HG03457 (cell line): ENCODE results near the gene C16orf87.

Source experiments
- ATAC-seq: cut with Tn5 transposase; IDR thresholded peaks from one replicate; pipeline ENCODE4 v1.9.1; 2021; ENCODE audit warnings: moderate number of reproducible peaks; ENCODE audit not compliant: unreplicated experiment

The C16orf87 gene

DNA sequence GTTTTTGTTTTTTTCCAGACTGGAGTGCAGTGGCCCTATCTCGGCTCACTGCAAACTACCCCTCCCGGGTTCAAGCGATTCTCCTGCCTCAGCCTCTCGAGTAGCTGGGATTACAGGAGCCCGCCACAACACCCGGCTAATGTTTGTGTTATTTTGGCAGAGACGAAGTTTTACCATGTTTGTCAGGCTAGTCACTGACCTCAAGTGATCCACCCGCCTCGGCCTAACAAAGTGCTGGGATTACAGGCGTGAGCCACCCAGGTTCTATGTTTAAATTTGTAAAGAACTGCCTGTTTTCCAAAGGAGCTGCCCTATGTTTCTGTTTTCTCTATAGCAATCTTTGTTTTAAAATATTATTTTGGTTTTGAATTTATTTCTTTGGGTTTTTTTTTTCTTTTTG is 13.8 kb upstream of the C16orf87 start:
- no peak for ATAC-seq

DNA sequence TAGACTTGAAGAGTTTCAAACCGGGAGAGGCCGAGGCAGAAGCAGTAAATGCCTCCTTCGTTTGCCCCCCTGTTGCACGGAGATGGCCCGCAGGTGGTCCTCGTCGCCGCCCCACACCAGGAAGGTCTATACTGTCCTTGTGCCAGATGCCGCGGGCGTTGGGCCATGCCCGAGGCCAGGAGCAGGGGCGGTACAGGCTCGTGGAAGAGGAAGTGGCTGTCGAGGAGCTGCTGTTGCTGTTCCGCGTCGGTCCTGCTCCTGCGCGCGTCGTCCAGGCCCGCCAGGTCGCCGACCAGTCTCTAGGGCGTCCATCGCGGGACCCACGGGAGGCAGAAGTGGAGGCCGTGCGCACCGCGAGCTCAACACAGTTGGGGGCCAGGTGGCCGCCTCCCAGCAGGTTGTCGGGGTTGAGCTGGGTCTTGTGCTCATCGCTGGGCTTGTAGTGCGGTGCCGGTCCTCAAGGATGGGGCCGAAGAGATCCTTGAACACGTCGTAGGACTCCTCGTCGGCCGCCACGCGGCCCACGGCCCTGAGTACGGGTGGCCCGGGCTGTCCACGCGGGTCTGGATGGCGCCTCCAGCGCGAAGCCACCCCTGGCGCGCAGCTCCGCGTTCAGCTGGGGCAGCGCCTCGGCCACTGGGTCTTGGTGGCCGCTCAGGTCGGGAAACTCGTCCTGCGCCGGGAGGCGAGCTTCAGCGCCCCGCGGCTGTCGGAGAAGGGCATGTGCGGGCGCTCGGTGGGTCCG is 13.1 kb upstream of the C16orf87 start:
- no peak for ATAC-seq

DNA sequence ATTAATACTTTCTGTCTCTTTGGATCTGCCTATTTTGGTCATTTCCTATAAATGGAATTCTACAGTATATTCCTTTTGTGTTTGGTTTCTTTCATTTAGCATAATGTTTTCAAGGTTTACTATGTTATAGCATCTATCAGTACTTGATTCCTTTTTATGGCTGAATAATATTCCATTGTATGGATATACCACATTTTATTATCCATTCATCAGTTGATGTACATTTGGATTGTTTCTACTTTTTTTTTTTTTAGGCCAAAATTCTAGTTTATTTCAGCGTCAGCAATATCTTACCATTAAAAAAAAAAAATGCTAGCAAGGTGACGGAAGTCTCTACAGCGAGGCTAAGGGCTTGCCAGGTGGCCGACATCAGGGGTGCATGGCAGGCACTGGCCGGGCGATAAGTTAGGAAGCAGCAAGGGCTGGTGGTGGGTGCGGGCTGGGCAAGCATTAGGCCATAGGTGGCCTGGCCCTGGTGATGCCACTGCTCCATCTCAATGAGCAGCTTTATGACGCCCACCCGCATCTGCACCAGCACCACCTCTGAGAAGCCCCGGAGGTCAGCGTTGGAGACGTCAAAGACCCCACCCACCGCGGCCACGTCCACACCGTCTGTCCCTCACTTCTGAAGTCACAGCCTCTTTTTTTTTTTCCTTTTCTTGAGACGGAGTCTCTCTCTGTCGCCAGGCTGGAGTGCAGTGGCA is 11.4 kb upstream of the C16orf87 start:
- no peak for ATAC-seq

DNA sequence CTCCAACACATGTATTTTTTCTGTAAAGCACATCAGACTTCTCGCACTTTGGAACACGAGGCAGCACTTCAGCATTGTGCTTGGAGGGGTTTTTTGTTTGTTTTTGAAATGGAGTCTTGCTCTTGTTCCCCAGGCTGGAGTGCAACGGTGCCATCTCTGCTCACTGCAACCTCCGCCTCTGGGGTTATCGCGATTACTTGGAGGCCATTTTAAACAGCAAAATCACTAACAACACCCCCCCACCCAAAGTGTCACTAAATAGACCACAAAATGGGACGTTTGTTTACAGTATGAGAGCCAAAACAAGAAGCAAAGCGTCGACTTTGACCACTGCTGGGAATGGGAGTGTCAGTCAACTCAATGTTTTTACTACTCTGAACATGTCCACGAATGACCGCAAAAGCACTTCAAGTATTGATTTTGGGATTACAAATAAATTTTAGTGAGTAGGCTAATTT is 9.0 kb upstream of the C16orf87 start:
- no peak for ATAC-seq

DNA sequence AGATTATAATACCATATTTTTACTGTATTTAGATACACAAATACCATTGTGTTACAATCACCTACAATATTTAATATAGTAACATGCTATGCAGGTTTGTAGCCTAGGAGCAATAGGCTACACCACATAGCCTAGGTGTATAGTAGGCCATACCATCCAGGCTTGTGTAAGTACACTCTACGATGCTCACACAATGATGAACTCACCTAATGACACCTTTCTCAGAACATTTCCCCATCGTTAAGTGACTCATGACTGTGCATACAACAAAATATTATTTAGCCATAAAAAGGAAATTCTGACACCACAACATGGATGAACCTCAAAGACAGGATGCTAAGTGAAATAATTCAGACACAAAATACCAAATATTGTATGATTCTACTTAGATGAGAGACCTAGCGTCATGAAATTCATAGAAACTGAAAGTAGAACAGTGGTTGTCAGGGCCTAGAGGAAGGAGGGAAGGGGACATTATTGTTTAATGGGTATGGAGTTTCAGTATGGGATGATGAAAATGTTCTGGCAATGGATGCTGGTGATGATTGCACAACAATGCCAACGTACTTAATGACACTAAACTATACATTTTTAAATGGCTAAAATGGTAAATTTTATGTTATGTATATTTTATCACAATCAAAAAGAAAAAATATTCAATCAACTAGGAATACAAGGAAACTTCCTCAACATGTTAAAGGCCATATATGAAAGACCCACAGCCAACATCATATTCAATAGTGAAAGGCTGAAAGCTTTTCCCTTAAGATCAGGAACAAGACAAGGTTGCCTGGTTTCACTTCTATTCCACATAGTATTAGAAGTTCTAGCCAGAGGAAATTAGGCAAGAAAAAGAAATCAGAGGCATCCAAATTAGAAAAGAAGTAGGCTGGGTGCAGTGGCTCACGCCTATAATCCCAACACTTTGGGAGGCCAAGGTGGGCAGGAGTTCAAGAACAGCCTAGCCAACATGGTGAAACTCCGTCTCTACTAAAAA is 5.9 kb upstream of the C16orf87 start:
- ATAC-seq = no peak

DNA sequence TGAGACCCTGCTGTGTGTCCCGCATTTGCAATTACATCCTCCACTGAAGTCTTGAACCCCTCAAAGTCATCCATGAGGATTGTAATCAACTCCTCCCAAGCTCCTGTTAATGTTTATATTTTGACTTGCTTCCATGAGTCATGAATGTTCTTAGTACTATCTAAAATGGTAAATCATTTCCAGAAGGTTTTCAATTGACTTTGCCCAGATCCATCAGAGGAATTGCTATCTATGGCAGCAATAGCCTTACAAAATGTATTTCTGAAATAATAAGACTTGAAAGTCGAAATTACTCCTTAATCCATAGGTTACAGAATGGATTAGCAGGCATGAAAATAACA is 2.5 kb upstream of the C16orf87 start:
- no peak for ATAC-seq

DNA sequence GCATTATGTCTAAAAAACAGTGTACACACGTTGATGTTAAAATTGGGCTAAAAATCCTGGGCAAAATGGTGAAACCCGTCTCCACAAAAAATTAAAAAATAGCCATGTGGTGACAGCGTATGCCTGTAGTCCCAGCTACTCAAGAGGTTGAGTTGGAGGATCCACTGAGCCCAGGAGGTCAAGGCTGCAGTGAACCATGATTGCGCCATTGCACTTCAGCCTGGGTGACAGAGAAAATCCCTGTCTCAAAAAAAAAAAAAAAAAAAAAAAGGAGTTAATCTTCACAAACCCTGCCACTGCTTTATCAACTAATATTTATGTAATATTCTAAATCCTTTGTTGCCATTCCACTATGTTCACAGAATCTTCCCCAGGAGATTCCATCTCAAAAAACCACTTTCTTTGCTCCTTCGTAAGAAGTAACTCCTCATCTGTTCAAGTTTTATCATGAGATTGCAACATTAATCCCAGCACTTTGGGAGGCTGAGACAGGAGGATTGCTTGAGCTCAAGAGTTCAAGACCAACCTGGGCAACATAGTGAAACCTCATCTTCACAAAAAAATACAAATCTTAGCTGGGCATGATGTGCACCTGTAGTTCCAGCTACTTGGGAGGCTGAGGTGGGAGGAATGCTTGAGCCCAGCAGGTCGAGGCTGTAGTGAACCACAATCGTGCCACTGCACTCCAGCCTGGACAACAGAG is 1.9 kb upstream of the C16orf87 start:
- no peak for ATAC-seq

DNA sequence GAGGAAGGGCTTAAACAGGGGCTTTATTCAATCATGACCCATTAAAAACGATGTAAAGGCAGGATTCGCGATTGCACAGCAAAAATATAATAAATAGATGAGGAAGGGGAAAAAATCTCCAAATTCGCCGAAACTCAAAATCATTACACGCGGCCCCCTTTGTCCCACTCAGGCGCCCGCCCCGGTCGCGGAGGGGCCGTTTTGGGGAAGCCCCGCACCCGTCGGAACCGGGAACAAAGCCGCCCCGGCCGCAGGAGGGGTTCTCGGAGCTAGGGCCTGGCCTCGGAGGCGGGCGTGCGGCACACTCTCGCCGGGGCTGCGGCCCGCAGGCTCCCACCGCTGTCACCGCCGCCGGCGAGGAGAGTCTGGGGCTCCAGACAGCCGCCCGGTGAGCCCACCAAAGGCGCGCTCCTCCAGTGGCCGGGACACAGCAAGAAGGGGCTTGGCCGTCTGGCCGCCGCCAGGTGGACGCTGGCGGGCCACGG is 521 bp downstream of the C16orf87 start:
- ATAC-seq = no peak

DNA sequence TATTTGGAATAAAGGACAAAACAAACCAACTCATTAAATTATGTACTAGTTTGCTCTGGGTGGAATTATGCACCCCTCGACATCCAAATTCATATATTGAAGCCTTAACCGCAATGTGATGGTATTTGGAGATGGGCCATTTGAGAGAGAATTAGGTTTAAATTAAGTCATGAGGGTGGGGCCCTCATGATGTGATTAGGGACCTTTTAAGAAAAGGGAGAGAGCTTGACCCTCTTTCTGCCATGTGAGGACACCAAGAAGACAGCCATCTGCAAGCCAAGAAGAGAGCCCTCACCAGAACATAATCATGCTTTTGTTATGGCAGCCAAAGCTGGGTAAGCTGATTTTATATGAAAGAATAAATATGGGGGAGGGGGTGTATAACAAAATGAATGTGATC is 2.0 kb downstream of the C16orf87 start:
- no peak for ATAC-seq

DNA sequence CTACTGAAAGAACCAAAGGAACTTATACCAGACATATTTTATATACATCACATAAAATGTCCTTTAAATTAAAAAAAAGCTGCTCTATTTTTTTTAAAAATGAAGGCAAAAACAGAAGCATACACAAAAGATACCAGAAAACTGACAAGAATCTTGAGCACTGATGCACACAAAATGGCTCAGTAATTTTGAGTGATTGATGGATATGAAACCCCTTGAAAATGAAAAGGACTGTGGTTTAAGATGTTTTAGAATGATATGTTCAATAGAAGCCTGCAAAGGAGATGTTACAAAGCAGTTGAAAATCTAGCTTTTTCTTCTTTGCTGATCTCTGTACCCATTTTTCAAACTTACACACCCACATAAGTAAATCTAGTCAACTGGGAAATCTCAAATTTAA is 2.7 kb downstream of the C16orf87 start:
- no peak for ATAC-seq

DNA sequence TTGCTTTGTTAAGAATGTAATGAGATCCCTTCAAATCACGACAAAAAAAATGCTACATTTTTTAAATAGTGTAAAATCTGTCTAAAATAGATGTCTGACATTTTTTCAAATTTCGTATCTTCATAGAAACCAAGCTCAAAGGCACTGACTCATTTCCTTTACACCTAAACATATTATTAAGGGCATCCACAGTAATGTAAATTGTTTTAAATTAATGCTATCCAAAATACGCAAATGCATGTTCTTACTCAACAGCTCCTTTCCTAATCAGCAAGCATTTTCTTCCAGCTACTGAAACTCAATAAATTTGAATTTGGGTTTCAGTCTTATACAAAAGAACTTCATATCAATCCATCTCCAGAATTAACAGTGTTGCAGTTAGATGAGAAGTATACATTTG is 4.3 kb downstream of the C16orf87 start:
- no peak for ATAC-seq

DNA sequence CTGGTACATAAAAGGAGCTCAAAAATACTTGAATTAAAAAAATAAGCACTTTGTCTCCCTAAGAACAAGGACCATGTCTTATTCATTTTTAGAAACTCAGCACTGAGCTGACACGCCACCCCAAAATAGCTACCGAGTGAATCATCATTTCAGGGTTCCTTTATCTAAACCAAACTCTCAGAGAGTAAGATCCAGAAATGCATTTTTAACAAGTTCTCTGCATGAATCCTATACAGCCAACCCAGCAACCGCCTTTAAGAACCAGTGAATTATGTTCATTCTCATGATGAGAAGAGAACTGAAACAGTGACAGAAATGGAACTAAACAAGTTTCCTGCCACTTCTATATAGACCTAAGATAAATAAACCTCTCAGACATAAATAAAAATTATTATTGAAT is 8.7 kb downstream of the C16orf87 start:
- ATAC-seq = peak; percentile 47

DNA sequence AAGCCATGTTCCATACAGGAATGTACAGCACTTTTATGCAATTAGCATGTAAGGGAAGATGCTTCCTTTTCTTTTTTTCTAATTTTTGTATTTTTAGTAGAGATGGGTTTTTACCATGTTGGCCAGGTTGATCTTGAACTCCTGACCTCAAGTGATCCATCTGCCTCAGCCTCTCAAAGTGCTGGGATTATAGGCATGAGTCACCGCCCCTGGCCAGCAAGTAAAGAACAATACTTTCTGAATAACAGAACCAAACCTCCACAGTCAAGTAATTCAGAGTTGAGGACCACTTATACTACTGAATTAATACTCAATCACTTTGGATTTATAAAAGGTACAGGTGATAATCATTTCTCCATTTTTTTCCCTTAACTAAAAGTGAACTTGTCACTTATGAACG is 13.0 kb downstream of the C16orf87 start:
- no peak for ATAC-seq

DNA sequence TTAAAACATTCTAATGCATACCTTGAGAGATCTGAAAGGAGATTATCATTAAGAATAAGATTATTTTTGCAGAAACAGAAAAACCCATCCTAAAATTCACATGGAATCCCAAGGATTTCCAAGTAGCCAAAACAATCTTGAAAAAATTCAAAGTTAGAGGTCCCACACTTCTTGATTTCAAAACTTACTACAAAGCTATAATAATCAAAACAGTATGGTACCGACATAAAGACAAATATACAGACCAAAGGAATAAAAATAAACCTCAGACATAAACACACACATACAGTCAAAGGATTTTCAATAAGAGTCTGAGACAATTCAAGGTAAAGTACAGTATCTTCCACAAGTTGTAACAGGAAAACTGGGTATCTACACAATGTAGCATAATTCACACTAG is 16.2 kb downstream of the C16orf87 start:
- no peak for ATAC-seq

DNA sequence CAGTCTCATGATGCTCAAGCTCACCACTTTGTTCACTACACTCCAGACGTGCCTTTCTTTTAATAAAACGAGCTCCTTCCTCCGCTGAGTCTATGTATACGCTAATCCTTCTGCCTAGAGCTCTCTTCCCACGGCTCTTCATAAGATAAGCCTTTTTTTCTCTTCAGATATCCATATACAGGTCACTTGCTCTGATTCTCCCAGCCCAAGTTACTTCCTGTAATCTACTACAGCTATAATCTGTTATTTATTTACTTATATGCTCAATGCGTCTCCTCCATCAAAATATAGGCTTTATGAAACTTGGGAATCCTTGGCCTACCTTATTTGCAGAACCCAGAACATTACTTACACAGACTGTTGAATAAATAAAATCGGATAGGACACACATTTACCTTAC is 17.4 kb downstream of the C16orf87 start:
- ATAC-seq = no peak

DNA sequence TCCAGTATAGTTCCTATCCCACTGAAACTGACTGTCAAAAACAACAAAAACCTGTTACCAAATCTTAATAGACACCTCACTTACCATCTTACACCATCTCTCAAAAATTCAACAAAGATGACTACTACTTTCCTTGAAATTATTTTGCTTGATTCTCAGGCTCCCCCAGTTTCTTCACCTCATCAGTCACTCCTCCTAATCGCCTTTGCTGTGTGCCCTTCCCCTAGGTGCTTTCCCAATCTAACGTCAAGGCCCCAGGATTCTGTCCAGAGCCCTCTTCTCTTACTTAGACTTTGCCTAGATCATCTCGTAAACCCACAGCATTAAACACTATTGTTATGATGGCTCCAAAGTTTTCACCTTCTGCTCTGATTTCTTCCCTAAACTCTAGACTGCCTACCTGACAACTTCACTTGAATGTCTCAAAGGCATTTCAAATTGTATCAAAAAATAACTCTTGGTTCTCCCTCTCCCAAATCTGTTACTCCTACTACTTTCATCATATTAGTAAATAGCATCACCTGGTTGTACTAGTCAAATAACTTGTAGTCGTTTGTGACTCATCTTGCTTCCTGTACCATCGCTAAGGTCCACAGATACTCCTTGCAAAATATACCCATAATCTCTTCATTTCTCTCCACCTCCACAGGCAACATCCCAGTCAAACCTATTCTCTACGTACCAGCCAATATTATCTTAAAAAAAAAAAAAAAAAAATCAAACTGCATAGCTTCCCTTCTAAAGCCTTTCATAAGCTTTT is 18.0 kb downstream of the C16orf87 start:
- no peak for ATAC-seq

DNA sequence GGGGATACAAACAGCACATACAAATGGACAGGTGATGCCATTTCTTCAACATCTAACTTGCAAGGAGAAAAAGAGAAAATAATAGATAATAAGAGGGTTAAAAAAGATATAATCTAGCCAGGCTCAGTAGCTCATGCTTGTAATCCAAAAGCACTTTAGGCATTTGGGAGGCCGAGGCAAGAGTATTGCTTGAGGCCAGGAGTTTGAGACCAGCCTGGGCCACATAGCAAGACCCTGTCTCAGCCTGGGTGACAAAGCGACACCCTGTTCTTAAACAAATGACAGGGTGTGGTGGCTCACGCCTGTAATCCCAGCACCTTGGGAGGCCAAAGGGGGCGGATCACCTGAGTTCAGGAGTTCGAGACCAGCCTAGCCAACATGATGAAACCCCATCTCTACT is 19.3 kb downstream of the C16orf87 start:
- ATAC-seq = no peak

DNA sequence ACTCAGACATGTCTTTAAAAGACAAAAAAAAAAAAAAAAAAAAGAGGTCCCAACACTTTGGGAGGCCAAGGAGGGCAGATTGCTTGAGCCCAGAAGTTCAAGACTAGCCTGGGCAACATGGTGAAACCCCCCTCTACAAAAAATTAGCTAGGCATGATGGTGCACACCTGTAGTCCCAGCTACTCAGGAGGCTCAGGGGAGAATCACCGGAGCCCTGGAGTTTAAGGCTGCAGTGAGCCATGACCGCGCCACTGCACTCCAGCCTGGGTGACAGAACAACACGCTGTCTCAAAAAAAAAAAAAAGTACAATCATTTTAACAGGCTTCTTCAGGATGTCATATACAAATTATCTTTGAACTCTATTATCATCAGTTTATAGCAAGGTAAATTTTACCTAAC is 22.0 kb downstream of the C16orf87 start:
- no peak for ATAC-seq

DNA sequence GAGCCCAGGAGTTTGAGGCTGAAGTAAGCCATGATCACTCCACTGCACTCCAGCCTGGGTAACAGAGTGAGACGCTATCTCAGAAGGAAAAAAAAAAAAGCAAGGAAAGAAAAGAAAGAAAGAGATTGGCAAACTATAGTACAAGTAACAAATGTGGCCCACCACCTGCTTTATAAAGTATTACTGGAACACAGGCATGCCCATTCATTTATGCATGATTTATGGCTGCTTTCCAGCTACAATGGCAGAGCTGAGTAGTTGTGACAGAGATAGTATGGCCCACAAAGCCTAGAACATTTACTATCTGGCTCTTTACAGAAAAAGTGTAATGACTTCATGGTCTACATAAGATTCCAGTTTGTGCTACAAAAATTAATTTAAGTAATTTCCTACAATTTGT is 23.6 kb downstream of the C16orf87 start:
- no peak for ATAC-seq

DNA sequence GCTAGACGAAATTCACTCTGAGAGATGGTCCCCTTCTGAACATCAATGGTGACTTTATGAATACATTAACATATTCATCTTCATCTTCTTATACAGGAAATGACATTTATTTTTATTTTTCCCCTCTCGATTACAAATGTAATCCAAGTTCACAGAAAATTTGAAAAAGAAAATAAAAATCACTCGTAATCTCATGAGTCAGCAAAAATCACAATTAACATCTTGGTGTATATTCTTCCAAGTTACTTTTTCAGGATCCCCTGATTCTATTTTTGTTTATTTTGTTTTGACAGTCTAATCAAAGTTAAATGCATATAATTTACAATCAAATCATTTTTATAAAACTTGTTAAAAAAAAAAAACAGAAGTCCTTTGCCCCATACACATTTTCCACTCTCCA is 27.6 kb downstream of the C16orf87 start:
- ATAC-seq = no peak
